ENCODE measurements around the gene GPATCH8. TPM values are rescaled to one million over a fixed set of nuclear protein-coding genes. Genes with fewer than 3 reads are reported as not detected.
A peak's percentile ranks its signal among the peaks of the same experiment; 100 is the strongest.

Gene GPATCH8
- total RNA-seq, 2 experiments from 2014 or later, result 46.1 to 51.6 TPM

GRCh38 chr17:44465276-44465675 lies 37.9 kb downstream of the GPATCH8 start:
- no peaks in the 10 kb centered on the region for H3K9me3 Mint-ChIP-seq (ENCODE audit: low read depth)
- CTCF ChIA-PET, result no interaction called here
- H3K27me3 Mint-ChIP-seq, result no peaks in the 10 kb centered on the region
- no peak overlapping the region for H3K4me3 Mint-ChIP-seq
- peaks cover 12% of the 10 kb centered on the region for H3K4me1 Mint-ChIP-seq
- no peak overlapping the region for H3K27ac Mint-ChIP-seq
- DNase-seq, result no peak
- H3K36me3 Mint-ChIP-seq, result peaks cover 12% of the 10 kb centered on the region
- no peak for ATAC-seq

DNA sequence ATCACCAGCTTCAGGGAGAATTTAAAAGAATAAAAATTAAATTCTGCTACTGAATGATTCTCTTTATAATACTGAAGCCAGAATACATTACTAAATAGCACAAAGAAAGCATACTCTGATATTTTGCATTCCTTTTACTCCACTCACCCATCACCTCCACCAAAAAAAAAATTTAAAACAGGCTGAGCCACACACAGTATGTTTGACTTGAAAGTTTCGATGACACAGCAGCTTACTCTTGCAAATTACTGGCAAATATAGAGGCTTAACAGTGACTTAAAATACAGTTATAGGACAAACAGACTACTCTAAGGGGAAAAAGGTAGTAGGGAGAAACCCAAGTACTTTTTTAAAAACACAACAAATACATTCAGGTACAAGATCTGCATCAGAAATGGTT lies 39.2 kb downstream of the GPATCH8 start:
- Mint-ChIP-seq H3K4me3 (no peak overlapping the region), H3K36me3 (peaks cover 12% of the 10 kb centered on the region), H3K9me3 (ENCODE audit: low read depth) (no peaks in the 10 kb centered on the region), H3K27me3 (no peaks in the 10 kb centered on the region), H3K4me1 (peaks cover 12% of the 10 kb centered on the region), H3K27ac (no peak overlapping the region)
- DNase-seq (no peak), ATAC-seq (no peak)
- CTCF ChIA-PET, result no interaction called here

DNA sequence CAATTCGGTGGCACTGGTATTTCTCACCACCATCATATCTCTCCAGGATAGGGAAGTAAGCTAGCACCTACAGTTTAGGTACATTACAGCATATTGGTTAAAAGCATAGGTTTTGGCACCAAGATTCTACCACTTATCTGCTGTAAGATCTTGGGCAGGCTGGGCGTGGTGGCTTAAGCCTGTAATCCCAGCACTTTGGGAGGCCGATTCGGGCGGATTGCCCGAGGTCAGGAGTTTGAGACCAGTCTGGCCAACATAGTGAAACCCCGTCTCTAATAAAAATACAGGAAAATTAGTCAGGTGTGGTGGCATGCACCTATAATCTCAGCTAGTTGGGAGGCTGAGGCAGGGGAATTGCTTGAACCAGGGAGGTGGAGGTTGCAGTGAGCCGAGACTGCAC lies 51.4 kb downstream of the GPATCH8 start:
- H3K27me3 Mint-ChIP-seq, result no peaks in the 10 kb centered on the region
- no peak overlapping the region for H3K4me3 Mint-ChIP-seq
- CTCF ChIA-PET, result no interaction called here
- ATAC-seq (no peak), DNase-seq (no peak)
- peaks cover 2% of the 10 kb centered on the region for H3K36me3 Mint-ChIP-seq
- H3K4me1 Mint-ChIP-seq, result peaks cover 9% of the 10 kb centered on the region
- no peaks in the 10 kb centered on the region for H3K9me3 Mint-ChIP-seq (ENCODE audit: low read depth)
- H3K27ac Mint-ChIP-seq, result no peak overlapping the region

DNA sequence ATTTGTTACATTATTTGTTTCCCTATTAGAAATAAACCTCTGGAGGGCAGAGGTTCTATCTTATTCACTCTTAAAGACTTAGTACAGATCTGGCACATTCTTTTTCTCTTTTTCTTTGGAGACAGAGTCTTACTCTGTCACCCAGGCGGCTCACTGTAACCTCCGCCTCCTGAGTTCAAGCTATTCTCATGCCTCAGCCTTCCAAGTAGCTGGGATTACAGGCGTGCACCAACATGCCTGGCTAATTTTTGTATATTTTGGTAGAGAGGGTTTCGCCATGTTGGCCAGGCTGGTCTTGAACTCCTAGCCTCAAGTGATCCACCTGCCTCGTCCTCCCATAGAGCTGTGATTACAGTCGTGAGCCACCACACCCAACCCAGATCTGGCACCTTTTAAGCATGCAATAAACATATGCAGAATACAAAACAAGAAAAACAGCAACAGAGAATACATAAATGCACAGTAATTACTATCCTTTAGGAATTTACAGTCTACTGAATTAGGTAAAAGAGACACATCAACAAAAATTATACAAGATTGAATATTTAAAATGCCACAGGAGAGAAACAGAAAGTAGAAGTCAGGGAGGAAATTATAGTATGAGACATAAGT lies 52.1 kb downstream of the GPATCH8 start:
- Mint-ChIP-seq H3K27ac (no peak overlapping the region), H3K4me1 (peaks cover 9% of the 10 kb centered on the region), H3K4me3 (no peak overlapping the region), H3K9me3 (ENCODE audit: low read depth) (no peaks in the 10 kb centered on the region), H3K27me3 (no peaks in the 10 kb centered on the region), H3K36me3 (peaks cover 2% of the 10 kb centered on the region)
- no peak for DNase-seq
- no peak for ATAC-seq
- CTCF ChIA-PET, result no interaction called here

GRCh38 chr17:44448412-44448811 lies 54.8 kb downstream of the GPATCH8 start:
- Mint-ChIP-seq H3K27me3 (no peaks in the 10 kb centered on the region), H3K36me3 (no peaks in the 10 kb centered on the region), H3K27ac (no peak overlapping the region), H3K4me3 (no peak overlapping the region), H3K9me3 (ENCODE audit: low read depth) (no peaks in the 10 kb centered on the region), H3K4me1 (peaks cover 18% of the 10 kb centered on the region)
- no peak for ATAC-seq
- DNase-seq, result no peak
- CTCF ChIA-PET, result interaction anchor here (0.6 to 2.2 kb wide), 2 partner anchors 21 to 787 kb away, joined by 4 to 5 read pairs; no protein-coding TSS in a partner anchor

DNA sequence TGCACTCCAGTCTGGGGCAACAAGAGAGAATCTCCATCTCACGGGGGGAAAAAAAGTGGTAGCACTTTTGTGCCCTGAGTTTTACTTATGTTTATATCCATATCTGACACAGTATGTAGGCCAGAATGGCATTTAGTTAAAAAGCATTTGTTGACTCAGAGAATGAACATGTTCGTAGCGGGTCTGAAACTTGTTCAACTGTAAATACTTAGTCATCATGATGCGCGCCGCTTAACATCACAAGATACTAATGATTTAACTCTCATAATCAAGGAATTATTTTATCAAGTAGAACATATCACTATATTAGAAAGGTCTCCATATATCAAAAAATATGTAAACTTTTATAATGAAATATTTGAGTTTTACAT lies 58.5 kb downstream of the GPATCH8 start:
- no peak for ATAC-seq
- no peak for DNase-seq
- H3K9me3 Mint-ChIP-seq (ENCODE audit: low read depth), result no peaks in the 10 kb centered on the region
- H3K36me3 Mint-ChIP-seq, result no peaks in the 10 kb centered on the region
- H3K4me3 Mint-ChIP-seq, result no peak overlapping the region
- no peaks in the 10 kb centered on the region for H3K27me3 Mint-ChIP-seq
- CTCF ChIA-PET, result interaction anchor here (1.2 to 1.3 kb wide), 2 partner anchors 10 to 13 kb away, joined by 3 read pairs; no protein-coding TSS in a partner anchor
- H3K4me1 Mint-ChIP-seq, result peaks cover 12% of the 10 kb centered on the region
- no peak overlapping the region for H3K27ac Mint-ChIP-seq

DNA sequence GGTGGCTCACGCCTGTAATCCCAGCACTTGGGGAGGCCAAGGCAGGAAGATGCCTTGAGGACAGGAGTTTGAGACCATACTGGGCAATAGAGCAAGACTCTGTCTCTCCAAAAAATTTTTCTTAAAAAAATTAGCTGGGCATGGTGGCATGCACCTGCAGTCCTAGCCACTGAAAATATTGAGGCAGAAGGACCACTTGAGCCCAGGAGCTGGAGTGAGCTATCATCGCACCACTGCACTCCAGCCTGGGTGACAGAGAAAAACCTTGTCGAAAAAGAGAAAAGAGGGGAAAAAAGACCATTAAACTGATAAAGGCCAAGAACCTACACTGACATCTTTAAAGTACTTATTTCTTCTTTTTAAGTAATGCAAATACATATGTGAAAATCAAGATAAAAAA lies 60.4 kb downstream of the GPATCH8 start:
- CTCF ChIA-PET, result interaction anchor here (0.6 kb wide), 1 partner anchor 25 kb away, joined by 3 read pairs; no protein-coding TSS in a partner anchor
- H3K4me3 Mint-ChIP-seq, result no peak overlapping the region

GRCh38 chr17:44439168-44439567 lies 64.0 kb downstream of the GPATCH8 start:
- Mint-ChIP-seq H3K4me1 (peaks cover 19% of the 10 kb centered on the region), H3K27me3 (no peaks in the 10 kb centered on the region), H3K4me3 (no peak overlapping the region), H3K36me3 (peaks cover 15% of the 10 kb centered on the region), H3K27ac (peak overlapping the region; percentile 38), H3K9me3 (ENCODE audit: low read depth) (no peaks in the 10 kb centered on the region)
- DNase-seq (no peak), ATAC-seq (no peak)
- CTCF ChIA-PET, result no interaction called here

More for the DNA sequence above, 60.4 kb downstream of the GPATCH8 start:
- DNase-seq, result no peak
- Mint-ChIP-seq H3K36me3 (peaks cover 4% of the 10 kb centered on the region), H3K27ac (no peak overlapping the region), H3K4me1 (peaks cover 25% of the 10 kb centered on the region), H3K9me3 (ENCODE audit: low read depth) (no peaks in the 10 kb centered on the region), H3K27me3 (no peaks in the 10 kb centered on the region)
- no peak for ATAC-seq

GRCh38 chr17:44438636-44439035 lies 64.6 kb downstream of the GPATCH8 start:
- ATAC-seq (peak; percentile 69), DNase-seq (peak; percentile 63)
- peaks cover 19% of the 10 kb centered on the region for H3K4me1 Mint-ChIP-seq
- no peaks in the 10 kb centered on the region for H3K9me3 Mint-ChIP-seq (ENCODE audit: low read depth)
- peaks cover 17% of the 10 kb centered on the region for H3K36me3 Mint-ChIP-seq
- CTCF ChIA-PET, result no interaction called here
- H3K4me3 Mint-ChIP-seq, result no peak overlapping the region
- H3K27me3 Mint-ChIP-seq, result no peaks in the 10 kb centered on the region
- H3K27ac Mint-ChIP-seq, result peak overlapping the region; percentile 52

GRCh38 chr17:44436336-44436735 lies 66.9 kb downstream of the GPATCH8 start:
- Mint-ChIP-seq H3K27me3 (no peaks in the 10 kb centered on the region), H3K4me1 (peaks cover 19% of the 10 kb centered on the region), H3K27ac (no peak overlapping the region), H3K9me3 (ENCODE audit: low read depth) (no peaks in the 10 kb centered on the region), H3K4me3 (no peak overlapping the region), H3K36me3 (peaks cover 31% of the 10 kb centered on the region)
- ATAC-seq (no peak), DNase-seq (no peak)
- CTCF ChIA-PET, result no interaction called here

DNA sequence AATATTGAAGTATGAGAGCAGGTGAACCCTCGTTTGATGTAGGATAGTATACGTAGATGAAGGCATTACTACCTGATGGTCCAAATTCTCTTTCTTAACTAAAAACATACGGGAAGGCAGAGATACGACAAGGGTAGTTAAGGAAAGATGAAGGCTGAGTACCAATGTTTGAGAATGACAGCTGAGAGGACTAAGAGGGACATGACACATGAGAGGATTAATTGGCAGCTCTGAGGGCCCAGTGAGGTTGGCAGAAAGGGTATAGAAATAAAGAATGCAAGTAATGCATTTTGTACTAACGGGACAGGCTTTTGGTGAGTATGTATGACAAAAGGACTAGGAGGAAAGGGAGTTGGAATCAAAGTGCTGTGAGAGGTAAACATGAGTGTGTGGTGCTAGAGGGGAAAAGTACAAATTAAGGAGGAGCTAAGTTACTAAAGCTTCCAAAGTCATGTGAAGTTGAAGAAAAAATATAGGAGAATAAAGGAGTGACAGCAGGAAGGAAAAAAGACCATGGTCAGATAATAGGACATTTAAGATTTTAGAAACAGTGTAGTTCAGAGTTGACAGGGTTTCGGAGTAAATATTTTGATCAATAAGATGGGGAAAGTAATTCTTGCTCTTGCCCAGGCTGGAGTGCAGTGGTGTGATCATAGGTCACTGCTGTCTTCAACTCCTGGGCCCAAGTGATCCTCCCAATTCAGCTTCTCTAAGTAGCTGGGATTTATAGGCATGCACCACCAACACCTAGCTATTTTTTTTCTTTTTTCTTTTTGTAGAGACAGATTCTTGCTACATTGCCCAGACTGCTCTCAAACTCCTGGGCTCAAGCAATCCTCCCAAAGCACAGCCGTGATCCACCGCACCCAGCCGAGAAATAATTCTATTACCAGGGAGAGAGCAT lies 70.7 kb downstream of the GPATCH8 start:
- Mint-ChIP-seq H3K4me3 (no peak overlapping the region), H3K4me1 (peaks cover 2% of the 10 kb centered on the region), H3K9me3 (ENCODE audit: low read depth) (no peaks in the 10 kb centered on the region), H3K27me3 (no peaks in the 10 kb centered on the region), H3K36me3 (peaks cover 32% of the 10 kb centered on the region), H3K27ac (no peak overlapping the region)
- ATAC-seq, result no peak
- CTCF ChIA-PET, result interaction anchor here (1.3 to 1.4 kb wide), 2 partner anchors 13 to 26 kb away, joined by 3 read pairs; no protein-coding TSS in a partner anchor
- no peak for DNase-seq

GRCh38 chr17:44424828-44425461 lies 78.3 kb downstream of the GPATCH8 start:
- Mint-ChIP-seq H3K27me3 (no peaks in the 10 kb centered on the region), H3K9me3 (ENCODE audit: low read depth) (no peaks in the 10 kb centered on the region), H3K4me3 (no peak overlapping the region), H3K27ac (peak overlapping the region; percentile 64), H3K4me1 (peaks cover 23% of the 10 kb centered on the region), H3K36me3 (peaks cover 19% of the 10 kb centered on the region)
- CTCF ChIA-PET, result interaction anchor here (1.2 to 1.3 kb wide), 2 partner anchors 9 to 30 kb away, joined by 3 read pairs; no protein-coding TSS in a partner anchor
- peak; percentile 61 for ATAC-seq
- DNase-seq, result no peak

DNA sequence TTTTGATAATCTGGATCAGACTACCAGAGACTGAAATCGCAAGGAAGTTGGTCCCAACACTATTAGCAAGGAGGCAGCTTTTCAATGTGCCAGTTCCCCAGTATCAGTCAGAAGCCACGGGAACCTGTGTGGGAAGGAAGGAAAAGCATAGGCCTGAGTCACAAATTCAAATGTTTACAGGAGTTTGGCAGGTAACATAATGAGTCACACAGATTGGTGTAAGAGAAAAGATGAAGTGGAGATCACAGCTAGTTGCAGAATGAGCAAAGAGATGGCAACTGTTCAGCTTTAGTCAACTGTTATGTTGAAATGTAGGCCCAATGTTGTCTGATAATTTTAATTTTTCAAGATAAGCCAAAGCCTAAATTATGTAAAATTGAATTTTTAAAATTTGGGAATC lies 85.7 kb downstream of the GPATCH8 start:
- H3K4me1 Mint-ChIP-seq, result peaks cover 16% of the 10 kb centered on the region
- peaks cover 21% of the 10 kb centered on the region for H3K36me3 Mint-ChIP-seq
- ATAC-seq (peak; percentile 27), DNase-seq (no peak)
- H3K27ac Mint-ChIP-seq, result no peak overlapping the region
- no peak overlapping the region for H3K4me3 Mint-ChIP-seq
- no peaks in the 10 kb centered on the region for H3K9me3 Mint-ChIP-seq (ENCODE audit: low read depth)
- CTCF ChIA-PET, result interaction anchor here (1.0 to 1.3 kb wide), 2 partner anchors 14 to 16 kb away, joined by 3 read pairs; no protein-coding TSS in a partner anchor
- H3K27me3 Mint-ChIP-seq, result no peaks in the 10 kb centered on the region
